Measurements from ENCODE around the gene KLF11. TPM values are rescaled to one million over a fixed set of nuclear protein-coding genes. Genes with fewer than 3 reads are reported as not detected.

Gene KLF11
- total and polyA plus RNA-seq, 9 of the 15 experiments (the other 6 are each of a cell fraction or from before 2014, with no cell fraction given): 2.1 to 13.4 (median 6.5) TPM

- TF ChIP-seq ZBTB5 (IDR thresholded peaks at IDR 0.05) (no peak), ARID1B (IDR thresholded peaks at IDR 0.05) (peak; percentile 71; the same call in 1 of the 2 replicates), CBFA2T2 (conservative IDR thresholded peaks at IDR 0.05) (peak; percentile 40; the same call in 1 of the 2 replicates), ZNF24 (IDR thresholded peaks at IDR 0.05) (no peak), NRF1 (conservative IDR thresholded peaks at IDR 0.05 in 1 of 2, IDR thresholded peaks at IDR 0.05 in 1 of 2) (peak in 1 of 2 experiments; percentile 34; a peak in 1 of 4 replicates), RBFOX2 (IDR thresholded peaks at IDR 0.05; ENCODE audit: low read depth, low read length) (peak; percentile 76), ZNF143 (CRISPR knock-in tag; IDR thresholded peaks at IDR 0.05) (no peak), CREB1 (IDR thresholded peaks at IDR 0.05) (no peak), CREB1 (CRISPR knock-in tag; IDR thresholded peaks at IDR 0.05) (no peak), HES1 (IDR thresholded peaks at IDR 0.05; ENCODE audit: low read depth) (no peak), PHF8 (IDR thresholded peaks at IDR 0.05; ENCODE audit: borderline replicate concordance, low read length) (peak; percentile 46; the same call in 1 of the 2 replicates), DMBX1 (CRISPR knock-in tag; IDR thresholded peaks at IDR 0.05; ENCODE audit: borderline replicate concordance) (no peak), MCM5 (IDR thresholded peaks at IDR 0.05; ENCODE audit: low read depth) (no peak), TAF1 (IDR thresholded peaks at IDR 0.05; ENCODE audit: control insufficient read depth, extremely low read depth, insufficient read depth, low read length, severe bottlenecking) (peak; percentile 36), ZNF586 (CRISPR knock-in tag; conservative IDR thresholded peaks at IDR 0.05) (no peak), ZNF263 (CRISPR knock-in tag; IDR thresholded peaks at IDR 0.05; ENCODE audit: borderline replicate concordance) (no peak), E4F1 (CRISPR knock-in tag; IDR thresholded peaks at IDR 0.05; ENCODE audit: borderline replicate concordance) (no peak), CBFA2T3 (IDR thresholded peaks at IDR 0.05) (peak; percentile 65), NEUROD1 (IDR thresholded peaks at IDR 0.05; ENCODE audit: borderline replicate concordance, low read depth, low read length, partially characterized antibody) (peak; percentile 37), SAP30 (IDR thresholded peaks at IDR 0.05; ENCODE audit: borderline replicate concordance, insufficient read depth, low read depth, low read length, poor library complexity, severe bottlenecking) (peak; percentile 61)
- TF ChIP-seq, protein P1, sequence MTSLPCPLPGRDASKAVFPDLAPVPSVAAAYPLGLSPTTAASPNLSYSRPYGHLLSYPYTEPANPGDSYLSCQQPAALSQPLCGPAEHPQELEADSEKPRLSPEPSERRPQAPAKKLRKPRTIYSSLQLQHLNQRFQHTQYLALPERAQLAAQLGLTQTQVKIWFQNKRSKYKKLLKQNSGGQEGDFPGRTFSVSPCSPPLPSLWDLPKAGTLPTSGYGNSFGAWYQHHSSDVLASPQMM (CRISPR knock-in tag; IDR thresholded peaks at IDR 0.05): no peak
These were observed 14.1 kb downstream of the KLF11 start (continued) for GRCh38 chr2:10057231-10058107.
